ENCODE measurements around the gene KDF1. TPM values are rescaled to one million over a fixed set of nuclear protein-coding genes. Genes with fewer than 3 reads are reported as not detected.

Gene KDF1
- total and polyA plus RNA-seq, 2 of the 13 experiments (the other 11 are each of a cell fraction or from before 2014, with no cell fraction given), result 1.9 to 4.9 TPM

GRCh38 chr1:26991310-26992116 is 31.2 kb upstream of the KDF1 start (continued):
- TF ChIP-seq PRDM15 (CRISPR knock-in tag; IDR thresholded peaks at IDR 0.05) (no peak), SRF (IDR thresholded peaks at IDR 0.05; ENCODE audit: low read depth, low read length) (no peak), ZNF263 (CRISPR knock-in tag; IDR thresholded peaks at IDR 0.05) (peak; percentile 88), PHF20 (CRISPR knock-in tag; IDR thresholded peaks at IDR 0.05) (no peak), NCOR1 (IDR thresholded peaks at IDR 0.05; ENCODE audit: borderline replicate concordance, low read length) (no peak; the same call in 1 of the 2 replicates), ZSCAN21 (CRISPR knock-in tag; IDR thresholded peaks at IDR 0.05; ENCODE audit: borderline replicate concordance) (peak; percentile 94), ZBTB42 (CRISPR knock-in tag; IDR thresholded peaks at IDR 0.05) (0 out of 2 replicates have a peak, but pooled peaks have one; percentile 49), HNF1A (IDR thresholded peaks at IDR 0.05; ENCODE audit: low read depth) (peak; percentile 50), HNF1A (CRISPR knock-in tag; IDR thresholded peaks at IDR 0.05; ENCODE audit: borderline replicate concordance) (peak; percentile 78), ZNF281 (CRISPR knock-in tag; IDR thresholded peaks at IDR 0.05; ENCODE audit: borderline replicate concordance) (peak; percentile 94), ZNF138 (CRISPR knock-in tag; IDR thresholded peaks at IDR 0.05; ENCODE audit: low read depth) (no peak), SPEN (CRISPR knock-in tag; IDR thresholded peaks at IDR 0.05; ENCODE audit: low read depth) (peak; percentile 60; the same call in 1 of the 2 replicates), ZGPAT (CRISPR knock-in tag; IDR thresholded peaks at IDR 0.05) (0 out of 2 replicates have a peak, but pooled peaks have one; percentile 27), MAFK (conservative IDR thresholded peaks at IDR 0.05 in 1 of 2, IDR thresholded peaks at IDR 0.05 in 1 of 2; ENCODE audit: low read length in 2 of 2) (no peak), FOXK1 (CRISPR knock-in tag; IDR thresholded peaks at IDR 0.05; ENCODE audit: borderline replicate concordance, low read depth) (peak; percentile 32; the same call in 1 of the 2 replicates), YEATS4 (CRISPR knock-in tag; IDR thresholded peaks at IDR 0.05; ENCODE audit: borderline replicate concordance) (0 out of 2 replicates have a peak, but pooled peaks have one; percentile 46)
